Measurements from ENCODE around the gene PTCD2.

Gene PTCD2

GRCh38 chr5:72281430-72281763, 38.8 kb upstream of the PTCD2 start:
- in situ Hi-C loops (cut with MboI; ENCODE audit: low pct_unique_long_range_greater_than_20kb, low sequenced_read_pairs, unreplicated experiment) = no loop called here
- no peak for DNase-seq (ENCODE audit: low spot score)
- TF ChIP-seq CTCF (IDR thresholded peaks at IDR 0.05; ENCODE audit: extremely low read depth, insufficient read depth, missing control alignments) = no peak

DNA sequence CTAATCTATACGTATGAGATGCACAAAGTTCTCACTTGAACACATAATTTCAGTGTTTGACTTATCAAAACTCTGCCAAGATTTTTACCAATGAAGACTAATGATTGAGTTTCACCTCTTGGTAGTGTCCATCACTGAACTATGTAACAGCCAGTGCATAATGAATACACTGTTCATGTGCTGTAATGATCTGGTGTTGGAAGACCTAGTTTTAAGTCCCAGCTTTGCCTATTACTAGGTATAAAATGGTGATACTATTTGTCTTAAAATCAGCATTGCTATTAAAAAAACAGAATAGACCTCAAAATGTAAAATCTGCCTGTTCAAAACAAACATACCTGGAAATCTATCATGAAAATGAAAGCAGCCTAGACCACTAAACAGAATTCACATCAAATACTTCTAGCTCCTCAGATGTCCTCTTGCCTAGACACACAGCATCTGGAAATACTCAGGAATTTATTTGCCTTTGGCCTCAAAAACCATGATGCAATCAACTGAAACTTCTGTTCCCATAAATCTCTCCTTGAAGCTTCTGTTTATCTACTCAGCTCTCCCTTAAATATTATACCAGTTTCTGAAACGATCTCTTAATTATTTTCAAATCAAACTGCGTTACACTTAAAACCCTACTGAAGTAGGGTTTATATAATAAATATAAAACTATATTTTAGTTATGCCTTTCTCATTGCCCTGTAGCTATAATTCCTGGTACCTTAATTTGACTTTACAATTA, 38.2 kb upstream of the PTCD2 start:
- in situ Hi-C loops (cut with MboI; ENCODE audit: low pct_unique_long_range_greater_than_20kb, low sequenced_read_pairs, unreplicated experiment) = no loop called here

GRCh38 chr5:72282878-72283277, 37.3 kb upstream of the PTCD2 start:
- in situ Hi-C loops (cut with MboI; ENCODE audit: low pct_unique_long_range_greater_than_20kb, low sequenced_read_pairs, unreplicated experiment) = no loop called here
- no peak for DNase-seq (ENCODE audit: low spot score)
- TF ChIP-seq CTCF (IDR thresholded peaks at IDR 0.05; ENCODE audit: extremely low read depth, insufficient read depth, missing control alignments) = no peak

More for the DNA sequence above, 38.2 kb upstream of the PTCD2 start:
- no peak for TF ChIP-seq CTCF (IDR thresholded peaks at IDR 0.05; ENCODE audit: extremely low read depth, insufficient read depth, missing control alignments)
- no peak for DNase-seq (ENCODE audit: low spot score)

GRCh38 chr5:72283358-72283757, 36.8 kb upstream of the PTCD2 start:
- no peak for TF ChIP-seq CTCF (IDR thresholded peaks at IDR 0.05; ENCODE audit: extremely low read depth, insufficient read depth, missing control alignments)
- in situ Hi-C loops (cut with MboI; ENCODE audit: low pct_unique_long_range_greater_than_20kb, low sequenced_read_pairs, unreplicated experiment) = no loop called here
- no peak for DNase-seq (ENCODE audit: low spot score)

GRCh38 chr5:72284559-72285423, 35.4 kb upstream of the PTCD2 start:
- TF ChIP-seq CTCF (IDR thresholded peaks at IDR 0.05; ENCODE audit: extremely low read depth, insufficient read depth, missing control alignments) = no peak
- DNase-seq (ENCODE audit: low spot score) = no peak
- in situ Hi-C loops (cut with MboI; ENCODE audit: low pct_unique_long_range_greater_than_20kb, low sequenced_read_pairs, unreplicated experiment) = no loop called here

DNA sequence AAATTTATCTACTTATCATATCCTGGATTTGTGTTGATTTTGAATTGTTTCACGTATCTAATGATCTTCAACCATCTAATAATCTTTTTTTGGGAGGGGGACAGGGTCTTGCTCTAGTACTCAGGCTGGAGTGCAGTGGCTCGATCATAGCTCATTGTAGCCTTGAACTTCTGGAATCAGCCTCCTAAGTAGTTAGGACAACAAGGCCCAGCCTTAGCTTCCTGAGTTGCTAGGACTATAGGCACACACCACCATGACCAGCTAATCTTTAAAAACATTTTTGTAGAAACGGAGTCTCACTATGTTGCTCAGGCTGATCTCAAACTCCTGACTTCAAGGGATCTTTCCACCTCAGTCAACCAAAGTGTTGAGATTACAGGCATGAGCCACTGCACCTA, 34.8 kb upstream of the PTCD2 start:
- in situ Hi-C loops (cut with MboI; ENCODE audit: low pct_unique_long_range_greater_than_20kb, low sequenced_read_pairs, unreplicated experiment) = no loop called here
- DNase-seq (ENCODE audit: low spot score) = no peak
- TF ChIP-seq CTCF (IDR thresholded peaks at IDR 0.05; ENCODE audit: extremely low read depth, insufficient read depth, missing control alignments) = no peak

All from GM13977 (cell line).